ENCODE data around the gene RORC.

RORC gene

GRCh38 chr1:151847867-151848596 lies 16.4 kb upstream of the RORC start:
- no peak for DNase-seq

GRCh38 chr1:151846686-151847237 lies 15.2 kb upstream of the RORC start:
- DNase-seq: no peak

- DNase-seq: peak; percentile 28
Observed at GRCh38 chr1:151846062-151846568, 14.5 kb upstream of the RORC start.

DNA sequence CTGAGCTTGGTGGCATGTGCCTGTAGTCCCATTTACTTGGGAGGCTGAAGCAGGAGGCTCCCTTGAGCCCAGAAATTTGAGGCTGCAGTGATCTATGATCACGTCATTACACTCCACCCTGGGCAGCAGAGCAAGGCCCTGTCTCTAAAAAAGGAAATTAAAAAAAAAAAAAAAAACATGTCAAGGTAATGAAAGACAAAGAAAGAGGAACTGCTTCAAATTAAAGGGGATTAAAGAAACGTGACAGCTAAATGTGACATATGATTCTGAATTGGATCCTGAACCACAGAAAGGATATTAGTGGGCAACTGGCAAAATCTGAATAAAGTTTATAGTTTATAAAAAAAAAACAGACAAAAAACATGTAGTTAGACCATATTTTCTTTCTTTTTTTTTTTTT lies 11.8 kb upstream of the RORC start:
- DNase-seq: no peak

DNA sequence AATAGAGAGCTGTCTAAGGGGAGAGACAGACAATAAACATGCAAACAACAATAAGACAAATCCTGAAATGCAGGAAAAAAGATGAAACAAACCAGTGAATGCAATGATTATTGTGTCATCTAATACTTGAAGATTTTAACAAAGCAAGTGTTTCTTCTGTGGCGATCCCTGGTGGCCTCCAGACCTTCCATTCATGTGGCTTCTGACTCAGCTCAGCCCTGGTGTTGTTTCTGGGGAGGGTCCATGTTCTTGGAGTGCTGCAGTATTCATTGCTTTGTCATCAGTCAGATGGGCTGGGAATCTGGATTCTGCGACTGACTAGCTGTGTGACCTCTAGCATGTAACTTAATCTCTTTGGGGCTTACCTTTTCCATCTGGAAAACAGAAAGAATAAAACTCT lies 9.5 kb upstream of the RORC start:
- DNase-seq: no peak

GRCh38 chr1:151840421-151840820 lies 8.8 kb upstream of the RORC start:
- DNase-seq: no peak

GRCh38 chr1:151839457-151840403 lies 8.1 kb upstream of the RORC start, which contains the start of gene C2CD4D:
C2CD4D (minus strand) TSS chr1:151839820; CDS start chr1:151838989, 831 bp downstream.
- no peak for DNase-seq

DNA sequence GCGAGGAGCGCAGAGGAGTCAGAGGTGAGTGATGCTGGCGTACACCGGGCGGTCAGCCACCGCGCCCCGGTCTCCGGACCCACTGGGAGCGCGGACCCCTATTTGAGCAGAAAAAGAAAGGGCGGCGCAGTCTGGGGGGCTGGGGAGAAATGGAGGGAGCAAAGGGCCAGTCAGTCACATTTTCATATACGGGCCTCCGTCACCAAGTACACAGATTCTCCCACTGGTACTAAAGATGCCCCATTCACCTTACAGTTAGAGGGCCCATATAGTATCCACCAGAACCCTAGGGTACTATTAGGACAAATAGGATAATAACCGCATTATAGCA lies 7.4 kb upstream of the RORC start:
- no peak for DNase-seq

- no peak for DNase-seq
Observed at GRCh38 chr1:151838222-151839081, 6.8 kb upstream of the RORC start.

- no peak for DNase-seq
Observed at GRCh38 chr1:151837884-151838221, 6.3 kb upstream of the RORC start.

DNA sequence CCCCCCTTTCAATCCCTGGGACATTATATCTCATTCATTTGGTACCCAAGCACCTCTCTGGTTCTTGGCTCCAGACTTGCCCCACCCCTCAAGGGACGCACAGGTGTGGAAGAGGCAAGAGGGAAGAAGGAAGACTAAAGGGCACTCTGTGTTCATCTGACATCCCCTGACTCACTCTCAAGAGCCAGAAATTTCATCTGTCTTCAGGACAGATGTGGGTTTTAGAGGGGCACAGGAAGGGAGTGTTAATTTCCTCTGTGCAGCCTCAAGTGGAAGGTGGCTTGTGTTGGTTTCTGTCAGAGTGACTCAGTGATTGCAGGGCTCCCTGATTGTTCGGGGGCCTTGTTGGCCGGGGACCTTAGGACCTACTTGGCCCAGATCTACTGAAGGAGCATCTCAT lies 5.6 kb upstream of the RORC start:
- no peak for DNase-seq

GRCh38 chr1:151835596-151835995 lies 4.0 kb upstream of the RORC start:
- no peak for DNase-seq

GRCh38 chr1:151834239-151834638 lies 2.6 kb upstream of the RORC start:
- DNase-seq: no peak

- no peak for DNase-seq
Observed at GRCh38 chr1:151833172-151833900, 1.7 kb upstream of the RORC start.

DNA sequence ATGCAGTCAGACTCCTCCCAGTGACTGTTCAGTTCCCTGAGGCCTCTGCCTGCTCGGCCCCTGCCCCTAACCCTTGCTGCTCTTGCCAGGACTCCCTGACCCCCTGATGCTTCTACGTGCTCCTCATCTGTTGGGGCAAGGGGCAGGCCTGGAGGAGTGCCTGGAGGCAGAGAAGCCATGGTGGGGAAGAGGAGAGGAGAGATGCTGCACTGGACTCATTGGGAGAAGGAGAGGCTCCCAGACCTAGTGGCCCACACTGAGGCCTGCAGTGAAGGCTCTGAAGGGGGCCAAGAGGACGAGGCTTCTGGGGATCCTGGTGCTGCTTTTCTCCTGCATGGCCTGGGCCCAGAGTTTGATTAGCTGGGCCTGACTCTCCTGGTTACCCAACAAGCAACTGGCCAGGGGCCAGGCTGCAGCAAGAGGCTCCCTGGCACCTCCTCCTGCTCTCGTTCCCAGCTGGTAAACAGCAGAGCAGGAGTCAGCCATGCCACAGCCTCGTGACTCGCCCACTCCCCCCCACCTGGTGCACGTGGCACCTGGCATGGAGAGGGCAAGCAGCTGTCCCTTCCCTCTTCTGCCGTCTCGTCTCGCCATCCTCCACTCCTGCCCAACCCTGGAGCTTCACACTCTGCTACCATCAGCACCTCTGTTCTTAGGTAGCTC lies 847 bp upstream of the RORC start:
- peak; percentile 62 for DNase-seq

DNA sequence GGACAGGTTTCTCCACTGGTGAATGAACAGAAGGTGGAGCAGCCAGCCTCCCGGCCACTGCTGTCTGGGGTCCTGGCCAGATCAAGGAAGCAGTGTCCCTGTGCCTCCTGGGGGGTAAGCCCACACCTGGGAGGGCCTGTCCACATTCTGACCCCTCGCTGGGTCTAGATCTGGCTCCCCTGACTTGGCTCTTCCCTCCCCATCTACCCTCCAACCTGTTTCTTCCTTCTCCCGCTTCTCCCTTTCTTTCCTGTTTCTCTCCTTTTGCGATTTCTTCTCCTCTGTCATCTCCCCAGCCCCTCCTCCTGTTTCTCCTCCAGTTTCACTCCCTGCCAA lies 378 bp downstream of the RORC start:
- DNase-seq: no peak

- DNase-seq: no peak
Observed at GRCh38 chr1:151830055-151830454, 1.5 kb downstream of the RORC start.

DNA sequence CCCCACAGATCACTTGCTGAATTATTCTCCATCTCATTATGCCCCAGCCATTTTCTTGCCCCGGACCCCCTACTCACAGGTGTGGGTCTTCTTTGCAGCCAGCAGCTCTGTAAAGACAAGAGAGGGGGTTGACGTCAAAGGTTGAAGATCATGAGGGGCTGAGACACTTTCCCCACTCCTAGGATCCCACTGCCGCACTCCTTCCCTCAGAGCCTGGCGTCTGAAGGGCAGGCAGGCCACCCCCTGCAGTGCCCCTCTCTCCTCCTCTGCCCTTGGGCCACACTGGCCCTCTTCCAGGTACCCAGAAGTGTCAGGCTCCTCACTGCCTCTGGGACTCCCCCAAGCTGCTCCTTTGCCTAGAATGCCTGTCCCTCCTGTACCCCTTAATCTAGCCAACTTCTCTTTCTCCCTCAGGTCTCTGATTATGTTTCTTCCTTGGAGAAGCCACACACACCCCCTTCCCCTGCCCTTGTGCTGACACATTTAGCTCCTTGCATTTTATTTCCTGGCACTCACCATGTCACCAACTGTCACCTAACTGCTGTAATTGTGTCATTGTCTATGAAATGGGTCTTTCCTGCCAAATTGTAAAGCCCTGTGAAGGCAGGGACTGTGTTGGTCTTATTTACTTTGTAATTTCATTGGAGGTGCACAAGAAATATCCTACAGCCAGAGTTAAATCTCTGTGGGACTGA lies 2.1 kb downstream of the RORC start:
- no peak for DNase-seq

- peak; percentile 79 for DNase-seq
Observed at GRCh38 chr1:151828921-151829320, 2.7 kb downstream of the RORC start.

- DNase-seq: no peak
Observed at GRCh38 chr1:151827853-151828252, 3.7 kb downstream of the RORC start.

Data from NCI-H226 (cell line).